Lung microvascular endothelial cell (primary cell): ENCODE measurements around the gene SLCO2A1. TPM values are rescaled to one million over a fixed set of nuclear protein-coding genes. Genes with fewer than 3 reads are reported as not detected.
A peak's percentile ranks its signal among the peaks of the same experiment; 100 is the strongest.

ENCODE experiments used
- DNase-seq, 2 donors: peaks; one replicate each; pipeline versions ENCODE4 v3.0.0 to v3.0.0-alpha.2; 2010; ENCODE audit warnings: low read depth in 2 of 2
- total RNA-seq: library from RNA; depleted of rRNA; stranded (reverse); fragments of >200 nt; gene quantifications from 2 replicates; pipeline ENCODE4 v1.2.1, GENCODE V29; 2014

Gene SLCO2A1
- total RNA-seq, 1 donor from 2014 or later = 7.9 TPM

DNA sequence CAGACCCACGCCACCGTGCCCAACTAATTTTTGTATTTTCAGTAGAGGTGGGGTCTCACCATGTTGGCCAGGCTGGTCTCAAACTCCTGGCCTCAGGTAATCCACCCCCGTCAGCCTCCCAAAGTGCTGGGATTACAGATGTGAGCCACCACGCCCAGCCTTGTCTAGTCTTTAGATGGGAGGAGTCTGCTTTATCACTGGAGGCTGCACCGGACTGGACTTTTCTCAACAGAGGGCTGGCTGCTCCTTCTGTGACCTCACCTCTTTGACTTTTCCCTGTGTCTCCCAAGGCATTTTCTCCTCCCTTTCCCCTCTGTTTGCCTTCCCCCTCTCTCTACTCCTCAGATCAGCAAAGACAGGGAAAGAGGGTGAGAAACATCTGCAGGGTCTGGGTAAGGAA, 28.5 kb downstream of the SLCO2A1 start:
- DNase-seq = no peak

DNA sequence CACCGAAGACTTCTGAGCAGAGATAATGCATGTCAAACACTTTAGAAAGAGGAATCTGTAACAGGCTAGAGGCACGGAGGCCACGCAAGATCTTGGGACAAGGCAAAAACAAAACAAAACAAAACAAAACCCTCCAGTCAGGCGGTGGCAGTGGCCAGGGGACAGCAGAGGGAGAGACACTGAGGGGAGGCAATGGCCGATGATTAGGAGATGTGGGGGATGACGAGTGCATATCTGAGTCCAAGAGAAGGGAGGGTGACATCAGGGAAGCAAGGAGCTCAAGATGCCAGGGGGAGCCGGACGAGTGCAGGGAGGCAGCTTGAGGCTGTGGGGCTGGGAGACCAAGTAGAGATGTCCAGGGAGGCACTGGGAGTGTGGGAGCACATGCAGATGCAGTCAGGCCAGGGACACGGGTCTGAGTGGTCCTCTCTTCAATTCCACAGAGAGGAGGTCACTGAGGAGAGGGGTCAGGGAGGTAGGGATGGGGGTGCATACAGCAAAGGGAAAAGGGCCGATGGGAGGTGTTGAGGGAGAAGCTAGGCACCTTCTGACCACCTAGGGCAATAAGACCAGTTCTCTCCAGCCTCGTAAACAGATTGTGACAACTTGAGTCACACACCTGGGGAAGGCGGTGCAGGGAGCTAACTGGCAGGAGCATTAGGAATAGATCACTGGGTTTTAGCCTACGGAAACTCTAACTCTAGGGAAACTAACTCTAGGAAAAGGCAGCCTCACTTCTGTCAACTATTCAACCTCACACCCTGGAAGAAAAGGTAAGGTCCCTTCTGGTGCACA, 29.6 kb downstream of the SLCO2A1 start:
- no peak for DNase-seq

DNA sequence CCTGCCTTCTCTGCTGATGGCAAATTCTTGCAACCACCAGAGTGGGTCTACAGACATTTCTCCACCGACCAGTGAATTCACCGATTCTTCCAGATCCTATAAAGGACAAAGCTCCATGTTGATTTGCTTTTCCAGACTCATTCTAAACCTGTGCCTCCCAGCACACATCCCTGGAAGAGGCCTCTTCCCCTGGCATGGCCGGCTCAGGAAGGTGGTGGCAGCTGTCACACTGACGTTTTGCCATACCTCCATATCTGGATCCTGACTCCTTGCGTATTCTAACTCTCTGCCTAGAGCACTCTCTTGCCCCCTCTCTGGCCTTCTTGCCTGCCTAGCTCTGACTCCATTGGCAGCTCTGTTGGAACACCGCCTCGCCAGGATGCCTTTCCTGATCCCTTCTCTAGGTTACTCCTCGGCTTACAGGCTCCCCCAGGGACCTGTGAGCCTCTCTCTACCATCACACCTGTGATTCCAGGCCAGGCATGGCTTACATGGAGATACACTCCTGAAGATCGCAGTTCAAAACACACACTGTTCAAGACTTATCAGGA, 31.0 kb downstream of the SLCO2A1 start:
- DNase-seq = no peak

DNA sequence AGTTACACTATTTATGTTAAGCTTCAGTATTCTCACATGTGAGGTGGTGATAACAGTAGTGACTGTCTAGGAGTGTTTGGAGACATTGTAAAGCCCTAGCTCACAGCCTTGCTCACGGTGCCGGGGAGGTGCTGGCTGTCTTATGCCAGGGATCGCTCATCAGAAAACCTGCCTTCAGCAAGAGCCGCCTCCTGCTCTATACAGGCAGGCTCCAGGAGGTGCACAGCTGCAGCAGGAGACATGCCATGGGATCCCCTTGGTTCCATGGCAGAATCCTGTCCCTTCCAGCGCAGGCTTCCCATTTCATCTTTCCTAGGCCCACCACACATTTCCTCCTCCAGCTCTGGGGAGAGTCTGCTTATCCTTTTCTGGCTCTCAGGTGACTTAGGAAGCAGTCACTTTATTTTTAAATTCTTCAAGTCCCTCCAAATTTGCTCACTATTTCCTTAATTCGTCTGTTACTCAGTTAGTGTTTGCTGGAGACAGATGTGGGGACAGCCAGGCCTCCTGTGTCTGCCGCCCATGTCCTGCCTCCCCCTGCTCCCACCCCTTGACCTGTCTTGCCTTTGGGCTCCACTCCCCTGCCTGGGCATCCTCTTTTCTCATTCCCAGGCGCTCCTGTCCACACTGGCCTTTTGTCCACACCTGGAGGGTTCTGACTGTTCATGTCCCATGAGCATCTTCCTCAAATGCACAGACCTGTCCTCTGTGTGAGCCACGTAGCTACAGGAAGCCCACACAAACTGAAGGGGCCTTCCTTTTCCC, 31.7 kb downstream of the SLCO2A1 start:
- no peak for DNase-seq

DNA sequence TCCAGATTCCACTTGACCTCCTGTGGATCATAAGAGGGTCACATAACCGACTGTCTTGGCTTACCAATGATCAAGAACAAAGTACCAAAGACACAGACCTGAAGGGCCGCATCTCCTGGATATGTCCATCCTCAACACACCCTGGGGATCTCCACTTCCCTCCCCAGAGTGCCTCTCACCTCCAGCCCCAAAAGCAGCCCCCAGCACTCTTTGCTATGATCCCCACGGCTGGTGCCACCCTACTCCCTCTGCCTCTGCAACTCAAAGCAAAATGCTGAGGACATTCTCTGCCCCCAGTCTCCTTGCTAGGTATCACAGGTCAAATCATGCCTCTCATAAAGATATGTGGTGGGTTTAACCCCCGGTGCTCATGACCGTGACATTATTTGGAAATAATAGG, 32.7 kb downstream of the SLCO2A1 start:
- DNase-seq = no peak

DNA sequence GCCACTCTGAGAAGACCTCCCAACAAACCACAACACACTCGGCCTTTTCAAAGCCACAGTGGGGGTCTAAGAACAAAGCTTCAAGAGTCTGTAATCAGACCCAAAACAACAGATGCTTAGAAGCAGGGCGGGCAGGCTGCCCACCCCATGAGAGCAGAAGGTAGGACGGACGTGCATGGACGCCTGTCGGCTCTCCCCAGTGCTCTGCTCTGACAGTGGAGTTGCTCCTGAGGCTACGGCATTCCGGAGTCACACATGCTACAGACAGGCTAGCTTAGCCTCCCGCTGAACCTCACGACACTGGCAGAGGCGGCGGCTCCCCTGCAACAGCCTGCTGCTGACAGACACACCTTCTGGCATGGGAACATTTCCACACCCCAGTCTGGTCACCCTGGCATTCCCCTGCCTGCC, 33.5 kb downstream of the SLCO2A1 start:
- no peak for DNase-seq

DNA sequence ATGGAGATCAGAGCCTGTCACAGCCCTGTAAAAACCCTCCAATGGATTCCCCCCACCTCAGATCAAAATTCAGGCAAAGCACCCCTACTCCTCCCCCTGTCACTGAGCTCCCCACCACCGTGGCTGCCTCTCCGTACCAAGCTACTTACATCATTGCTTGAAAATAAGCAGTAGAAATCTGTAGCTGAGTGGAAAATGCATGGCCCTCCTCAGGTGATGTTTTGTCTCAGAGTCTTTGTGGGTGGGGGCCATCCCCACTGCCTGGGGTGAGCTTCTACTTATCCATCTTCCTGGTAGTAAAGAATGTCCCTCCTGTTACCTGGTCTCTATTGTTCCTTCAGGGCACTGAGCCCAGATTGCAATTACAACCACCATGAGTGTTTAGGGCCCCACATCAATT, 34.5 kb downstream of the SLCO2A1 start:
- DNase-seq = no peak

DNA sequence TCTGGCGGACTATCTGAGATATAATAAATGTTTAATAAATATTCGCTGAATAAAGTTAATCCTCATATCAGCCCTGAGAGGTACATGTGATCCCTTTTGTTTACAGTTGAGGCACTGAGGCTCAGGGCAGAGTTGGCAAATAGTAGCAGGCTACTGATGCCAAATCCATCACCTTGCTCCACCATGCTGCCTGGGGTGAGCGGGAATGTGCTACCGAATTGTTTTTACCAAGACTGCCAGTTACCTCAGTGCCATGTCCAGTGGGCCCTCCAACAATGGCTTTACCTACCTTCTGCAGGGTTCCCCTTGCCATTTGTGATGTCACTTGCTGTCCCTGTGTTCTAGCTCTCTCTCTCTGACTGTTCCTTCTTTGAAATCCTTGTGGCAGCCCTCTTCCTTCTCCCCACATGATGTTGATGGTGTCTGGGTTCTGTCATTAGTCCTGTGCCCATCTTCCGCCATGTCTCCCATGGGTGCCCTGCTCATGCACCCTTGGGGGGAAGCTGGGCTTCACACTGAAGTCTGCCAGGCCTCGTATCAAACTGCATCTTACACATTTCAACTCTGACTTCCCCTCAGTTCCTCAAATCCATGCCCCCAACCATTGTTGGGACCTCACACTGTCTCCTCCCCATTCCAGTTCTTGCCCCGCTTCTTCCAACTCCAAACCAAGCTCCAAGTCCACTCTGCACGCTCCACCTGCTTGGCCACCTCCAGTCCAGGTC, 35.4 kb downstream of the SLCO2A1 start:
- no peak for DNase-seq

DNA sequence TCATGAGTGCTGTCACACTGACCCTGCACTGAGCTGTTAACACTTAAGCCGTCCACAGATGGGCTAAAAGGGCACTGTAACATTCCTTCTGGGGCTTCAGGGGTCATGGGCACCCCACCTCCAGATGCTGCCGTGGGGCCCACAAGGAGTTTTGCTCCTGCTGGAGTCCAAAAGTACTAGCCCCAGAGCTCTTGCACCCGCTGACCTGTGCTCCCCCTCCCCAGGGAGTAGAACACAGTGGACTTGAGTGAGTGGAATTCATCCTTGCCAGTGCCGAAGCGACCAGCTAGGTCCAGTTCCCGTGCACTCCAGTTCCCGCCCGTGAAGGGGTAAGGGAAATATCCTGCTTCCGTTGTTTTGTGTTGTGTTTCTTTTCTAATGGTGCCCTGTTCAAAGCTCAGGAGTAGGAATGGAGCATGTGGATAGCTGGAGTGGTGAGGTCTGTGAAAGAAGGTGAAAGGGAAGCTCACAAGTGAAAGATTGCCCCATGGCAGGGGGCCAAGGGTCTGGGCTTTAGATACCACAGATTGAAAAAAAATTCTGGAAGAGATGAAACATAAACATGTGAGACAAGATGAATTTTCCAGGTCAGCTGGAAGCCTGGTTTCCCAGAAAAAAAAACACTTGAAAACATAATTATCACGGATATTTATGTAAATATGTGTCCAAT, 36.6 kb downstream of the SLCO2A1 start:
- DNase-seq = peak in 1 of 2 donors; percentile 93

DNA sequence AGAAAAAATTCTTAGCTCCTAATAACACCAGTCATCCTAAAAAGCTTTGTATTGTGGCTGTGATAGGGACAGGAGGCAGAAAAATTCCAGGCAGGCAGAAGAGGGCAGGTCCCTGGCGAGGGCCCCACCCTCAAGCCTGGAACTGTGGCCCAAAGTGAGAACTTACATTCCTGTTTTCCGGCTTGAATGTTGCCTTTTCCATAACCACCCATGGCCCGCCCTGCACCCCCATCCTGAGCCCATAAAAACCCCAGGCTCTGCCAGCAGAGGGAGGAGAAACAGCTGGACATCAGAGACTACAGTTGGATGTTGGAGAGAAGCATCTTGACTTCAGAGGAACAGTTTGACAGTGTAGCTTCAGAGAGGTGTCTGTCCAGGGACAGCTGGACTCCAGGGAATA, 37.3 kb downstream of the SLCO2A1 start:
- DNase-seq = peak in 1 of 2 donors; percentile 85

DNA sequence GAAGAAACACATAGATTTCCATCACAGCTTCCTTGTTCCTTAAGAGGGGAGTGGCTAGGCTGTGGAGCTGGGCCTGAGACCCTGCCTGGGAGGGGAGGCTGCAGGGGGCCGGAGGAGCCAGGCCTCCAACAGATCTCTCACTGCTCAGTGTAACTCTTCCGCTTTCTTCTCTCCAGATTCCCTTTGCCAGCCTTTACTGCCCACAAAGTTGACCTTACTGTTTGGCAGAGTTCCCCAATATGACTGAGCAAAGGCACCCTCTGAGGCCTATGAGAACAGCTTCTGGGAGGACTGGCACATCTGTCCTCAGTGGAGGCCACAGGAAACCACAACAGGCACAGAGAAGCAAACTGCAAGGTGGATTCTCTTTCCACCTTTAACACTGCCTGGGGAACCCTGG, 38.1 kb downstream of the SLCO2A1 start:
- DNase-seq = no peak

DNA sequence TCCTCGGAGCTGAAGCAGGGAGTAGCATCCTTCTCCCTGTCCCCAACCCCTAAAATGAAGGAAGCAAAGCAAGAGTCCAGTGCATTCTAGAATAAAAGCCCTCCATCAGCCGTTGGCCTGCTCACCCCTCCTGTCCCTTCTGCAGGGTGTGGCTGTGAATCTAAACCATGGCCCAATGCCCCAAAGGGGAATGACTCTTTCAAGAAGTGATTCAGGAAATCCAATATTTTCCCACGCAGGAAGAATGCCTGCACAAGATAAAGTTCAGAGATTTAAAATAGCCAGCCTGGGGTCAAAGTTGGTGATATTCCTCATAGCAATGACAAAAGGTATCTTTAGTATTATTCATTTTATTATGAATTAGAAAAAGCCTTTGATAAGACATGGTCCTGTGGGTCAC, 38.5 kb downstream of the SLCO2A1 start:
- DNase-seq = peak; percentile 58 to 70

DNA sequence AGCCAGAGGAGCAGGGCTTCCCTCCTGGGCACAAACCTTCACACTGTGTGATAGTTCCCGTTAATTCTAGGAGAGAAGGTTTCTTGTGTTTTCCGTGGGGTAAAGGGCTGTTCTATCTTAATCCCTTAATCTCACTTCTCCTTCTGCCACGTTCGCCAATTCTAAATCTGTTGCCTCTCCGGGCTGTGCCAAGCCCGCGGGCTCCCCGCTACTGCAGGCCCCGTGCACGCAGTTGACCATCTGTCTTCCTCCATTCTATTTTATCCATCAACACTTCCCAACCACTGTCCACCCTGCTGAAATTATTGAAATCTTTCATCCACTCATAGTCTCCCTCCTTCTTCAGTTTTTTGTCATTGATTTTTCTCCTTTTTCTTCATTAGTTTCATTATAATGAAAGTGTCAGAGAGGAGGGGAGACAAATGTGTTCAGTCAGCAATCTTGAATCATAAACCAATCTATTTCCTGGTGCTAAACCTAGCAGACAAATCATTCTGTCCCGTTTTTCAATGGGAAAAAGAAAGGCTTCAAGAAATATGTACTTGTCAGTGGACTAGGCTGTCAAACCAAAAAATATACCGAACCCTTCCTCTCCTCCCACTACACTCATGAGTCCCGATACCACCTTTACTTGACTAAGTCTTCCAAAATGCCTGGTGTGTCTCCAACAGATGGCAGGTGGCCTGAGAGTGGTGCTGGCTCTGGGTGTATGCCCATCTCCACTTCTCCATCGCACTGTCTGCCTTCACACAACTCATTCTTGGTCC, 39.6 kb downstream of the SLCO2A1 start:
- no peak for DNase-seq

DNA sequence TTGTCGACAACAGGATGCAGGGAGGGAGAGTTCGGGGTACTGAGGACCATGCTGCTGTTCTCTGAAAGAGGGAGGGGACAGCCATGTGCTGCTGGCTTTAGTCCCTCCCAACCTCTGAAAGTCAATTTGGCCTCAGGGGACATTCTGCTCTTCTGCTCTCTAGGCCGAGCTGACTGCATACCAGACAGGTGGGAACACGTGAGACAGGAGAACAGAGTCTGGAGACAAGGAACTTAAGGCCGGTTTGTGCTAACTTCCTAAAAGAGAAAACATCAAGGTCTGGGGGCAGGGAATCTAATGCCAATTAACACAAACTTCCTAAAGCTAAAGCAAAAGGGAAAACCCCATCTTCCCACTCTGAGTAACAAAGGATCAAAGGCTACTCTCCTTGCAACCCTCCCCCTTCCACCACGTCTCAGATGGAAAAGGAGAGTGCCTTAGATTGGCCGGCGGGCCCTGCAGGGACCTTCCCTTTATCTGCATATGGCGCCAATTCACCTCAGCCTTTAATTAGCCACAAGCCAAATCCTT, 41.0 kb downstream of the SLCO2A1 start:
- DNase-seq = no peak

DNA sequence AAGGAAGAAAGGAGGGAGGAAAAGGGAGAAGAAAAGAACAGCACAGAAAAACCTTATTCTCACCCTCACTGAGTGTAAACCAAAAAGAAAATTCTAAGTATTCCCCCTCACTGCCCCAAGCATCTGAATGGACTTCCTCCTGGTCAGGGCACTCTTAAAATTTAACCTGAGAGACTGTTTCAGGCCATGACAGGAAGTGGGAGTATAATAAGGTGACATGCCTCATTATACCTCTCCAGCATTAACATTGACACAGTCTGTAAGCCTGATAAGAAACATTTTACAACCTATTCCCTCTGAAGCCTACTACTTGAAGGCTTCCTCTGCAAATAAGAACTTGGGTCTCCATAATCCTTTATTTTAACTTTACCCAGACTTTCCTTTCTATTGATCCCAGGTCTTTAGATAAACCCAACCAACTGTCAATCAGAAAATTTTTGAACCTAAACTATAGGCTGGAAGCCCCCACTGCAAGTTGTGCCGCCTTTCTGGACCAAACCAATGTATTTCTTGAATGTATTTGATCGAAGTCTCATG, 41.7 kb downstream of the SLCO2A1 start:
- DNase-seq = no peak

DNA sequence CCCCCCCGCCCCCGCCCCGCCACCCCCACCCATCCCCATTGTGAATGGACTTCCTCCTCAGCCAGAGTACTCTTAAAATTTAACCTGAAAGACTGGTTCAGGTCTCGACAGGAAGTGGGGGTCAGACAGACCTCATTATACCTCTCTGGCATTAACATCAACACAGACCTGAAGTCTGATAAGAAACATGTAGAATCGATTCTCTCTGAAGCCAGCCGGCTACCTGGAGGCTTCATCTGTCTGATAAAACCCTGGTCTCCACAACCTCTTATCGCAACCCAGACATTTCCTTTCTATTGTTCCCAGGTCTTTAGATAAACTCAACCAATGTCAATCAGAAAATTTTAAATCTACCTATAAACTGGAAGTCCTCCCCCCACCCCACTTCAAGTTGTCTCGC, 42.6 kb downstream of the SLCO2A1 start:
- DNase-seq = no peak

DNA sequence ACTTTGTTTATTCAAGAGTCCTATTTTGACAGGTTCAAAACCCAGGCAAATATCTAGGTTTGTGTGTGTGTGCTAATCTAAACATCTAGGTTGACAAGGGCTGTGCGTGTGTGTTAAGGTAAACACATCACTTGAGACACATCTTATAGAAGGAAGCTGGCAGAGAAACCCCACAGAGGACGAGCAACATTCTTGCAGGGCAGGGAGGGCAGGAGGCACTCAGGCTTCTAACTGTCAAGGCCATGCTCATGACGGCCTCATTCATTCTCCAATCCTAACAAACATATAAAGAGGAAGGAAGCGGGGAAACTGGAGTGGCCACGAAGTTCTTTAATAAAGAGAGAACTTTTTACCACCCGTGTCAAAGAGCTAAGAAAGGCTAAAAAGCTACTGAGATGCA, 43.4 kb downstream of the SLCO2A1 start:
- peak in 1 of 2 donors; percentile 34 for DNase-seq

DNA sequence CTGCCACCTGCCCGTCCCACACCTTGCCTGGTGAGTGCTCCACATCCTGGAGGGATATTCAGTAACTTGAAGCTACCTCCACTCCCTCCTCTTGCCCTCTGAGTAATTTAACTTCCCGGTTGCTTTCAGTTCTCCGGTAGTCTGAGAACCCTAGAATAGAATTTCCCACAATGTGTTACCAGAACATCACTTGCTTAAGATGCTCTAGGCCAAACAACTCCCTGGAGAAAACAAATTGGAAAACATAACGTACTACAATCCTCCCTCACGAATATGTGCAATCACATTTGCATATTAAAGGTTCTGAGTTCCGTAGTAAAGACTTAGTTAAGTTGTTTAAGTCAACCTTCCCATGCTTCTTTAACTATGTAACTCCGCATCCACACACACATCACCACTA, 44.8 kb downstream of the SLCO2A1 start:
- DNase-seq = no peak

DNA sequence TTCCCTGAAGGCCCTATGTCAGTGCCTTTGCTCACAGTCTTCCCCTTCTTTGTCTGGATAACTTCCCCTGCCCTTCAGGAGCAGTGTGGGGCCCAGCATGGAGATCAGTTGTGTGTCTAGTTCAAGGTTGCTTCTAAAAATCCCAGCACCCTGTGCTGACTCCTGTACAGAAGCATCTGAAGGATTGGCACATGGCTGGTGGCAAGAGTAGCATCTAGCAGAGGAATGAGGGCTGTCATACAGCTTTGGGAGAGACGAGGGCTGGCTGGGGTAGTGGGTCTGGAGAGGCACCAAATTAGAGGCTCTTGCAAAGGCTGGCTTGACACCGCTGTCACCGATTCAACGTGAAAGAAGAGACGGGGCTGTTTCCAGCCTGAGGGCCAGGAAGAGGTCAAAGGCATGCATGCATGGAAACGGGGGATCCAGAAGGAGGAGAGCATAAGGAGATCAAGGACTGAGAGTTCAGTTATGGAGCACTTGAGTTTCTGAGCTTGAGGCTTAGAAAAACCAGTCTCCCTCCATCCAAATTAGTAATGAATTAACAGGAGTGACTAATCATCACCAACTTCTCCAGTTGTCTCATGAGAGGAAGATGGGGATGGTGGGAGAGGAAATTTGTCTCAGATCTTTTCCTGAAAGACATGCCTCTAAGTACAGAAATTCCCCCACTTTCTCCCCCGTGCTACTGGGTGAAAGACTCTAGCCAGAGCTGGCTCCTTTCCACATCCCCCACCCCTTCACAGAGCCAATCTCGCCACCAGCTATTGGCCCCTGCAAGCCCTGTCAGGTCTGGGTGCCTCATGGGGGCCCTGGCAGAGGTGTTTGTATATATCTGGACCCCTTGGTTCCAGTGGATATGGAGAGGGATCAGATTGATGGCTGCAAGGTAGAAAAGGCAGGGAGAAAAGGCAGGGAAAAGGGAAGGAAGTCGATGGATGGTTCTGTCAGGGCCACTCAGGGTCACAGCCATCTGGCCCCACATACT, 45.9 kb downstream of the SLCO2A1 start:
- no peak for DNase-seq
